Stimulated activated CD4-positive, alpha-beta T cell treated with anti-CD3 and anti-CD28 coated beads, Interleukin-1b, Interleukin-23, amount 100 ng/mL, for 4 hours (primary cell): ENCODE results near the gene FFAR3.

Source experiments
- DNase-seq, 2 donors: peaks; one replicate each; pipeline ENCODE4 v3.0.0-alpha.2; 2020; ENCODE audit warnings: low read depth in 2 of 2

Gene FFAR3

DNA sequence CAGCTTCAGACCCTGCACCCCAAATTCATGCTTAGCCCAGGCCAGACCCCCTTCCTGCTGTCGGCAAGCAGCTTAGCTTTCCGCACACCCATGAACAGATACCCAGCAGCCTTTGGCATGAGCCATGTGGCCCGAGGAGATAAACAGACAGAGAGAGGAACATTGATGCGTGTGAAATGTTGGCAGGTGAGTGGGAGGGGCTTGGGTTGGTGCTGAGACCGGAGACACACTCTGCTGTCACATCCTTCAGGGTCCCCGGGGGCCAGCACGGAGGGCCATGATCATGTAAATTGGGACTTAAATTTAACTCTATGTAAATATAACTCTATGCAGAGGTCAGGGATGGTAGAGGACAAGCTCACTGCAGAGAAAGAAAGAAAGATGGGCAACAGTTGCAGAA lies 27.8 kb upstream of the FFAR3 start:
- no peak for DNase-seq

DNA sequence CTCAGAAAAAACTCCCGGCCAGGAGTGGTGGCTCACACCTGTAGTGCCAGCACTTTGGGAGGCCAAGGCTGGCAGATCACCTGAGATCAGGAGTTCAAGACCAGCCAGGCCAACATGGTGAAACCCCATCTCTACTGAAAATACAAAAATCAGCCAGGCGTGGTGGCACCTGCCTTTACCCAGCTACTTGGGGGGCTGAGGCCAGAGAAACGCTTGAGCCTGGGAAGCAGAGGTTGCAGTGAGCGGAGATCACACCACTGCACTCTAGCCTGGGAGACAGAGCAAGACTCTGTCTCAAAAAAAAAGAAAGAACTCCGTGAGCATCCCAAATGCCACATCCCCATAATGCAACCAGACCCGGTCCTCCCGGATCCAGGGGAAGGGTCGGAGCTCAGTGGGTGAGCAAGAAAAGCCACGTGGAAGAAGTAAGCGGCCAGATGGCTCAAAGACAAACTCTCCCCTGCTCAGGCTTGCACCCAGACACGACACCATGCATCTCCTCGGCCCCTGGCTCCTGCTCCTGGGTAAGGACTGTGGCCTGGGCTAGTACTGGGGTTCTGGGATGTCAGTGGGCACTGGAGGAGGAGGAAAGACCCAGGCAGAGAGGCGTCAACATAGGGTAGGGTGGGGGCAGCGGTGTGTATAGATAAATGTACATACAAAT lies 26.6 kb upstream of the FFAR3 start:
- DNase-seq, result no peak

DNA sequence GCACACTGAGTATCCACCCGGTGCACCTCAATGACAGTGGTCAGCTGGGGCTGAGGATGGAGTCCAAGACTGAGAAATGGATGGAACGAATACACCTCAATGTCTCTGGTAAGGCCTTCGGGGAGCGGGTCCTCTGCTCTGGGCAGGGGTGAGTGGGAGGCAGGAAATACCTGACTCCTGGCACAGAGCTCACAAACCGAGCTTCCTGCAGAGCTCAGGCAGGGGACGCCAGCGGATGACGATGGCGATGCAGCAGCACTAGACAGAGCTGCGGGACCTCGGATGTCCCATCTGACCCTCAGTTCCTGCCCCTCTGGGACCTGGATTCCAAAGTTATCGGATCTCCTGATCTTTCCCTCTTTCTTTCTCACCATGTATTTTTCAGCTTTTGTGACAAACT lies 25.4 kb upstream of the FFAR3 start:
- DNase-seq, result peak in 1 of 2 donors; percentile 19

- DNase-seq, result no peak
Measured at GRCh38 chr19:35334144-35334753, 24.0 kb upstream of the FFAR3 start.

DNA sequence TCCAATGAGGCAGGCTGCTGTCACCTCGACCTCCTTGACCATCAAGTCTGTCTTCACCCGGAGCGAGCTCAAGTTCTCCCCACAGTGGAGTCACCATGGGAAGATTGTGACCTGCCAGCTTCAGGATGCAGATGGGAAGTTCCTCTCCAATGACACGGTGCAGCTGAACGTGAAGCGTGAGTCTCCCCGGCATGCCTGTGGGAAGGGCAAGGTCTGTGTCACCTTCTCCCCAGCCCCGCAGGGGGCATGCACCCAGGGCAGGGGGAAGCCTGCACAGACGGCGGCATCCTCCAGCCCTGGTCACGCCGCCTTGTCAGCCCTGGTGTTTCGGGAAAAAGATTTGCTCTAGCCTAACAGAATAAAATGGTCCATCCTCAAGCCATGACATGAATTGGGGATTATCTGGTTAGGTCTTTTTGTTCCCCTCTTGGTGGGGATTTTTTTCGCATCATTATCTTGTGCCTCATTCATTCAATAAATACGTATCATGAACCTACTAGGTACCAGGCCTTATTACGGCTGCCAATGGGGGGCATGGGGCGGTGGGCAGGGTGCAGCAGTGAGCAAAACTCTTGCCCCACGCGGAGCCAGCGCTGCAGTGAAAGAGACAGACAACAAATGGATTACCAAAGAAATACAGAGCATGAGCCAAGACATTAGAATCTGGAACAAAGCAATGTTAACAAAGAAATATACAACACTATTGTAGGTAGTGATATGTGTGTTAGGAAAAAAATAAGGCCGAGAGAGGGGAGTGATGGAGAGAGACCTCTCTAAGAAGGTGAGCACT lies 21.9 kb upstream of the FFAR3 start:
- no peak for DNase-seq

GRCh38 chr19:35337097-35337983 lies 20.9 kb upstream of the FFAR3 start:
- no peak for DNase-seq

DNA sequence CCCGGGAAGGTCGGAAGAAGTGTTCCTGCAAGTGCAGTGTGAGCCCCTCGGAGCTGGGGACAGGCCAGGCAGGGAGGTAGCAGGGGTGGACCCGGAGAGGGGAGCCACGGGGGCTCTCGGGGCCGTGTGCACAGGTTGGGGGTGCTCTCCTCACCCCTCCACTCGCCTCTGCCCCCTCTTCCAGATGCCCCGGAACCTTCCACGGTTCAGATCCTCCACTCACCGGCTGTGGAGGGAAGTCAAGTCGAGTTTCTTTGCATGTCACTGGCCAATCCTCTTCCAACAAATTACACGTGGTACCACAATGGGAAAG lies 20.3 kb upstream of the FFAR3 start:
- DNase-seq, result no peak

DNA sequence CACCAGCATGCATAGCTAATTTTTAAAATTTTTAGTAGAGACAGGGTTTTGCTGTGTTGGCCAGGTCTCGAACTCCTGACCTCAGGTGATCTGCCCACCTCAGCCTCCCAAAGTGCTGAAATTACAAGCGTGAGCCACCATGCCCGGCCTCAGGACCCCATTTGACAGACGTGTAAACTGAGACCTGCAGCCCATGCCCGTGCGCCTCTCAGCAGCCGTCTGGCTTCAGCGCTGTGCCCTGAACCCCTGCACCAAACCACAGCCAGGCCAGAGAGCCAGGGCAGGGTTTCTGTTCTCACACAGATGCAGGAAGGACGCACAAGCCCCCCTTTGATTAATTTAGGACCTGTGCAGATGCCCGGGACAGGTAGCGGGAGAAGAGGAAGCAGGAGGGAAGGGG lies 17.8 kb upstream of the FFAR3 start:
- DNase-seq, result no peak

- no peak for DNase-seq
Measured at GRCh38 chr19:35341006-35341405, 17.3 kb upstream of the FFAR3 start.

GRCh38 chr19:35341565-35342225 lies 16.6 kb upstream of the FFAR3 start:
- DNase-seq, result no peak

- DNase-seq, result no peak
Measured at GRCh38 chr19:35342430-35342829, 15.8 kb upstream of the FFAR3 start.

GRCh38 chr19:35344511-35345031 lies 13.7 kb upstream of the FFAR3 start:
- no peak for DNase-seq

- DNase-seq, result no peak
Measured at GRCh38 chr19:35345671-35346111, 12.6 kb upstream of the FFAR3 start.

DNA sequence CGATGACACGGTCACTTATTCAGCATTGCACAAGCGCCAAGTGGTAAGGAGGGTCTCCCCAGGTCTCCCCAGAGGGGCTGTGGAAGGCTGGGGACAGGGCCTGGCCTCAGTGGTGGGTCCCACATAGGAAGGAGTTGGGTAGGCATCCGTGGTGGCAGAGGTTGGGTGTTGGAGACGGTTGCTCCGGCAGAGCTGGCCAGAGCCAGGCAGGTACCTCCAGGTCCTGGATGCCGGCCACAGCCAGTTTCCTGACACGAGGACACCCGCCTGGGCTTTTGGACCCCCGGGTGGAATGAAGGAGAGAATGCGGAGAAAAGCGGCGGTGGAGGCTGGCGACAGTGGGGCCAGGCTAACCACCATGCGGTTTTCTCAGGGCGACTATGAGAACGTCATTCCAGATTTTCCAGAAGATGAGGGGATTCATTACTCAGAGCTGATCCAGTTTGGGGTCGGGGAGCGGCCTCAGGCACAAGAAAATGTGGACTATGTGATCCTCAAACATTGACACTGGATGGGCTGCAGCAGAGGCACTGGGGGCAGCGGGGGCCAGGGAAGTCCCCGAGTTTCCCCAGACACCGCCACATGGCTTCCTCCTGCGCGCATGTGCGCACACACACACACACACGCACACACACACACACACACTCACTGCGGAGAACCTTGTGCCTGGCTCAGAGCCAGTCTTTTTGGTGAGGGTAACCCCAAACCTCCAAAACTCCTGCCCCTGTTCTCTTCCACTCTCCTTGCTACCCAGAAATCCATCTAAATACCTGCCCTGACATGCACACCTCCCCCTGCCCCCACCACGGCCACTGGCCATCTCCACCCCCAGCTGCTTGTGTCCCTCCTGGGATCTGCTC lies 11.8 kb upstream of the FFAR3 start:
- DNase-seq, result peak; percentile 62 to 64

DNA sequence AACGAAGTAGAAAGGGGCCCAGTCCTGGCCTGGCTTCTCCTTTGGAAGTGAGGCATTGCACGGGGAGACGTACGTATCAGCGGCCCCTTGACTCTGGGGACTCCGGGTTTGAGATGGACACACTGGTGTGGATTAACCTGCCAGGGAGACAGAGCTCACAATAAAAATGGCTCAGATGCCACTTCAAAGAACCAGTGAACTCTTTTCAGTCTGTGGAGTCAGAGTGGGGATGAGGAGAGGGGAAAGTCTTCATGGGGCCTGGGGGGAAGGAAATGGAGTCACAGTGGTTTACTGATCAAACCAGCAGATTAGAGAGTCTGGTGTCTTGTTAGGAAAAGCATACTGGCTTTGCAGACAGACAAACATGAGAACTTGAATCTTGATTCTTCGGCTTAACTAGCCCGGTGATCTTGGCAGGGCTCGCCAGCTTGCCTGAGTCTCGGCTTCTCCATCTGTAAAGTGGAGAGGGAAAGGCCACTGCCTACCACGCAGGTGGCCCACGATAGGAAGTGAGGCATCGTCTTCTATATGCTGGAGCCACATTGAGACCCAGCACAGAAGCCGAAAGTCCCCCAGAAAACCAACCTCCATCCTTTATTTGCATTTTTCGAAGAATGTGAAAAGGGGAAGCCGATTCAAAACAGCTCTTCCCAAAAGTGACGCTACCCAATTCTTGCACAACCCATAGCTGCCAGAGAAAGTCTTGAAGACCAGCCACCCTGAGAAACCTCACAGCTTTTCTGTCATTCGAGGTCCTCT lies 10.9 kb upstream of the FFAR3 start, which contains the start of gene FFAR1:
Gene FFAR1 (plus strand): TSS at position 732 of the 759 bp plus-strand sequence. CDS start 3,650 bp downstream, outside the sequence.
- DNase-seq, result peak; percentile 23 to 30

DNA sequence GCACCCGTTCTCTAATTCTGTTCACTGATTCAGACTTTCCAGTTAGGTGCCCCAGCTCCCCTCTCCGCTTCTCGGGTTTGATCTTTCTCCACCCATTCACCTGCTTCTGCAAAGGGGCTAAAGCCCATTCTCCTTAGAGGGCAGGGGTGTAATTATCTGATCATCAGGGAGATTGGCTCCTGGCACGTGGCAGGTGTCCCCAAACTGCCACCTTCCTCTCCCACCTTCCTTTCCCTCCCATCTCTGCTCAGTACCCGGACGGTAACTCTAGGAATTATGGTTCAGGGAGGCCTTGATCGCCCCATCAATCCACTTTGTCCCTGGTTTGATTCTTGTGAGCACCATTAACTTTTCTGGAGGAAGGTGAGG lies 10.3 kb upstream of the FFAR3 start:
- DNase-seq, result no peak

DNA sequence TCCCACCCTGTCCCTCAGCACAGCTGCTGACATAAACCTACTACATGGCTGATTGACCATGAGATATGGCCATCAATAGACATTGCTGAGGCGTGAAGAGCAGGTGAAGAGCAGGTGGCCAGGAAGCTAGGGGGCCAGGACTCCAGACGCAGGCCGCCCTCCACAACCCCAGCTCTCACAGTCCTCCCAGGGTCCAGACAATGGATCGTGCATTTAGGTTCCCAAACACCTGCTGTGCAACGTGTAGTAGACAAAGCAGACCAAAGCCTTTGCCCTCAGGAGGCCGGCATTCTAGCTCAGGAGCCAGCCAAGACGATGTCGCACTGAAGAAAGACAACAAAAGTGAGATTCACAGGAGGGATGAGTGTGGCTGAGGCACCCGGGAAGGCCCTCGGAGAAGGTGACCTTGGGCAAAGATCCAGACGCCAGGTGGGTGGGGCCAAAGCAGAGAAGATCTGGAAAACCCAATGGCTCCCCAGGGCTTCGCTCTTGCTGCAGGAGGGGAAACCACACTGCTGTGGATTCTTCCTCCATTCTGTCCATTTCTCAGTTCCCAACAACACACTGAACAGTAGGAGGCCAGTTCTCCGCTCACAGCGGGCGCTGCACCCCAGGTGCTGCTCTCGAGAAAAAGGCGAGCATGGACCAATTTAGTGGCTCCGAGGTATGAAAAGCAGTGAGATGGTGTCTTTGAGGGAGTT lies 9.2 kb upstream of the FFAR3 start:
- DNase-seq, result no peak

DNA sequence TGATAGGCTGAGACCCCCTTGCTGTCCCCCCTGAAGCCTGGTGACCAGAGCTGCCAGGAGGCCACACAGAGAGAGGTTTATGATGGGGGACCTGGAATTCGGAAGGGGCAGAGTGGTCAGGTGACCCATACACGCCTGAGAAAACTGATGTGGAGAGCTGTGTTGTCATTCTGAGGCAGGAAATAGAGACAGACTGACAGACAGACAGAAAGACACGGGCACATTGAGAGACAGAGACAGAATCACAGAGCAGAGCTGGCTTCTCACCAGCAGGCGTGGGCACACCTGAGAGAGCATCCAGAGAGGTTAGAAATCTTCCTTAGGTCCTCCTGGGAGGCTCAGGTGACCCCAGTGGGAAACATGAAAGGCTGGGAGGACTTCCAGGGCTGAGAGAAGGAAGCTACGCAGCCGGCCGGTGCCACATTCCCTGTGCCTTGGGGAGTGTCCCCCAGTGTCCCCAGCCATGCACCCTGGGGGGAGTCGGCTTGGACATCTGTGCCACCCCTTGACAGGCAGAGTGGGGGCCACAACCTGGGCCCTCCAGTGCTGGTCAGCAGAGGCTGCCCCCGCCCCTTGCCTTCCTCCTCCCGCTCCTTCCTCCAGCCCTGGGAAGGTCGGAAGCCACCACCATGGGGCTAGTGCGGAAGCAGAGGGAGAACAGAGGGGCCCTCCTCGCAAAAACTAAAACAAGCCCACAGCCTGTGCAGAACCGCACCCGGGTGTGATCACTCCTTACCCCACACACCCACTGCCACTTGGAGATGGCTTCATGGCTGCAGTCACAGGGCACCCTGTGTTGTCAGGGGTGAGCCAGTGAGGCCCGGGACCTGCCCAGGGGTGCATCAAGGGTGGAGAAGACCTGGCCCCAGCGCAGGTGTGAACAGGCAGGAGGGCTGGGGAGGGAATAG lies 8.4 kb upstream of the FFAR3 start:
- no peak for DNase-seq
